H1 (cell line): ENCODE measurements around the gene DCANP1. TPM values are rescaled to one million over a fixed set of nuclear protein-coding genes. Genes with fewer than 3 reads are reported as not detected.

Experiments
- CTCF ChIA-PET: fragments of 300-600 bp; sonication (Branson Sonifier 250); formaldehyde crosslinking; loops from one replicate; lab custom pipeline; 2021; ENCODE audit not compliant: partially characterized antibody; lab: Charles Lee
- POLR2A ChIA-PET: fragments of 300-600 bp; sonication (Branson Sonifier 250); formaldehyde crosslinking; loops from one replicate; lab custom pipeline; 2021; ENCODE audit warnings: inconsistent platforms; ENCODE audit not compliant: partially characterized antibody; lab: Charles Lee
- DNase-seq, 2 experiments: peaks; one replicate each; pipeline versions ENCODE4 v3.0.0 to v3.0.0-alpha.2; 2010 to 2022; ENCODE audit warnings: low spot score in 2 of 2, low read depth in 1 of 2, mixed read lengths in 1 of 2
- FAIRE-seq: peaks from 2 replicates; lab custom pipeline; 2011; peaks lifted over from hg19 to GRCh38; lab: Jason Lieb, UNC
- H2AFZ ChIP-seq: 2 replicates; pipeline ENCODE4 v1.8.1; 2012; ENCODE audit warnings: low read length, inconsistent platforms
- H2AK5ac ChIP-seq: 2 replicates; pipeline ENCODE4 v1.6.1; 2013; ENCODE audit warnings: low read depth, low read length
- H2BK120ac ChIP-seq: replicated peaks from 2 replicates; pipeline ENCODE3; 2013; ENCODE audit warnings: low read depth, low read length, inconsistent platforms
- H2BK12ac ChIP-seq: 2 replicates; pipeline ENCODE4 v1.6.1; 2013; ENCODE audit warnings: low read depth, low read length
- H2BK15ac ChIP-seq: 2 replicates; pipeline ENCODE4 v1.6.1; 2013; ENCODE audit warnings: low read length
- H2BK20ac ChIP-seq: 2 replicates; pipeline ENCODE4 v1.6.1; 2013; ENCODE audit warnings: low read length
- H2BK5ac ChIP-seq: 2 replicates; pipeline ENCODE4 v1.6.1; 2013; ENCODE audit warnings: low read depth, low read length
- H3K14ac ChIP-seq: 2 replicates; pipeline ENCODE4 v1.6.1; 2013; ENCODE audit warnings: inconsistent platforms; ENCODE audit not compliant: insufficient read length
- H3K18ac ChIP-seq: 2 replicates; pipeline ENCODE4 v1.6.1; 2013; ENCODE audit warnings: low read length; ENCODE audit errors: extremely low read depth
- H3K23ac ChIP-seq: 2 replicates; pipeline ENCODE4 v1.6.1; 2013; ENCODE audit warnings: inconsistent platforms; ENCODE audit not compliant: insufficient read length
- H3K23me2 ChIP-seq: 2 replicates; pipeline ENCODE4 v1.6.1; 2013; ENCODE audit warnings: low read depth, low read length
- H3K27ac ChIP-seq: 2 replicates; pipeline ENCODE4 v1.6.1; 2011; ENCODE audit warnings: low read depth, low read length, inconsistent platforms
- H3K27me3 ChIP-seq, 4 experiments: replicated peaks in 1 of 4; 1 replicate in 1 of 4; 2 replicates in 3 of 4; pipeline versions ENCODE4 v1.6.1 to v1.8.1; 2011 to 2013; ENCODE audit warnings: low read length in 3 of 4, mild to moderate bottlenecking in 3 of 4, inconsistent platforms in 2 of 4, mixed read lengths in 2 of 4, moderate library complexity in 1 of 4; ENCODE audit not compliant: control insufficient read depth in 3 of 4, insufficient read depth in 3 of 4; ENCODE audit errors: extremely low read depth in 1 of 4
- H3K36me3 ChIP-seq, 4 experiments: 2 replicates each; pipeline versions ENCODE4 v1.6.1 to v1.8.1; 2011 to 2013; ENCODE audit warnings: mild to moderate bottlenecking in 4 of 4, low read length in 3 of 4, moderate library complexity in 2 of 4, control low read depth in 1 of 4, inconsistent platforms in 1 of 4; ENCODE audit not compliant: insufficient read depth in 4 of 4, control insufficient read depth in 2 of 4
- H3K4ac ChIP-seq: replicated peaks from 2 replicates; pipeline ENCODE3; 2013; ENCODE audit warnings: low read length, low read depth, mixed read lengths, inconsistent platforms; ENCODE audit not compliant: insufficient read length
- H3K4me1 ChIP-seq, 4 experiments: replicated peaks in 1 of 4; 1 replicate in 1 of 4; 2 replicates in 3 of 4; pipeline versions ENCODE4 v1.6.1 to v1.8.1; 2011 to 2013; ENCODE audit warnings: low read length in 3 of 4, inconsistent platforms in 2 of 4, mixed read lengths in 1 of 4; ENCODE audit not compliant: insufficient read depth in 4 of 4, control insufficient read depth in 3 of 4
- H3K4me2 ChIP-seq, 2 experiments: 2 replicates each; pipeline versions ENCODE4 v1.6.1 to v1.8.1; 2011 to 2013; ENCODE audit warnings: low read depth in 2 of 2, low read length in 2 of 2, control low read depth in 1 of 2, inconsistent platforms in 1 of 2, mild to moderate bottlenecking in 1 of 2; ENCODE audit not compliant: insufficient read depth in 1 of 2
- H3K4me3 ChIP-seq, 4 experiments: fragments of 200-600, 300-600 bp in 1 of 4; sonication (generic), shearing (Covaris generic), sonication (Bioruptor Twin) in 1 of 4; 2 replicates each; pipeline versions ENCODE4 v1.5.1 to v1.8.1; 2011 to 2016; ENCODE audit warnings: low read length in 4 of 4, low read depth in 3 of 4, control low read depth in 2 of 4, inconsistent platforms in 2 of 4, mild to moderate bottlenecking in 2 of 4, mixed read lengths in 1 of 4, moderate library complexity in 1 of 4; ENCODE audit not compliant: insufficient read depth in 2 of 4; ENCODE audit errors: extremely low read depth in 1 of 4
- H3K56ac ChIP-seq: replicated peaks from 2 replicates; pipeline ENCODE3; 2013; ENCODE audit warnings: low read depth, mild to moderate bottlenecking, mixed read lengths, low read length, inconsistent platforms; ENCODE audit not compliant: insufficient read length
- H3K79me1 ChIP-seq: 2 replicates; pipeline ENCODE4 v1.6.1; 2013; ENCODE audit warnings: low read depth, low read length, control low read depth
- H3K79me2 ChIP-seq, 2 experiments: 2 replicates each; pipeline versions ENCODE4 v1.6.1 to v1.8.1; 2012 to 2013; ENCODE audit warnings: low read length in 2 of 2, mild to moderate bottlenecking in 2 of 2, inconsistent platforms in 1 of 2; ENCODE audit not compliant: insufficient read depth in 2 of 2, control insufficient read depth in 1 of 2
- H3K9ac ChIP-seq, 4 experiments: replicated peaks in 1 of 4; 1 replicate in 1 of 4; 2 replicates in 3 of 4; pipeline versions ENCODE4 v1.6.1 to v1.8.1; 2011 to 2013; ENCODE audit warnings: low read depth in 3 of 4, low read length in 3 of 4, control low read depth in 2 of 4, mild to moderate bottlenecking in 2 of 4, moderate library complexity in 2 of 4, inconsistent platforms in 1 of 4; ENCODE audit errors: extremely low read depth in 1 of 4
- H3K9me3 ChIP-seq, 2 experiments: 2 replicates each; pipeline versions ENCODE4 v1.6.1 to v1.8.1; 2012 to 2013; ENCODE audit warnings: mild to moderate bottlenecking in 2 of 2, moderate library complexity in 2 of 2, control low read depth in 1 of 2, inconsistent platforms in 1 of 2, low read depth in 1 of 2, low read length in 1 of 2, mixed read lengths in 1 of 2; ENCODE audit not compliant: insufficient read depth in 2 of 2
- H4K20me1 ChIP-seq, 2 experiments: replicated peaks in 1 of 2; 2 replicates each; pipeline versions ENCODE3 to v1.8.1; 2011 to 2013; ENCODE audit warnings: inconsistent platforms in 2 of 2, low read length in 2 of 2, mild to moderate bottlenecking in 1 of 2; ENCODE audit not compliant: insufficient read depth in 2 of 2, control insufficient read depth in 1 of 2
- H4K5ac ChIP-seq: 2 replicates; pipeline ENCODE4 v1.6.1; 2013; ENCODE audit warnings: low read length, low read depth, mixed read lengths, inconsistent platforms; ENCODE audit not compliant: insufficient read length
- H4K8ac ChIP-seq: 2 replicates; pipeline ENCODE4 v1.8.0; 2013; ENCODE audit warnings: mild to moderate bottlenecking, moderate library complexity, low read length, inconsistent platforms; ENCODE audit not compliant: insufficient read depth; ENCODE audit errors: extremely low read depth
- H4K91ac ChIP-seq: replicated peaks from 2 replicates; pipeline ENCODE3; 2013; ENCODE audit warnings: low read length, mixed read lengths, inconsistent platforms; ENCODE audit not compliant: insufficient read length
- CTBP2 ChIP-seq: IDR thresholded peaks from 2 replicates; pipeline ENCODE4 v1.7.0; 2011; ENCODE audit warnings: borderline replicate concordance, mild to moderate bottlenecking, moderate library complexity, mixed read lengths, low read length; ENCODE audit not compliant: insufficient read depth, insufficient read length
- KDM1A ChIP-seq: fragments of 200-600, 300-600 bp; sonication (generic); IDR thresholded peaks from 2 replicates; pipeline ENCODE4 v1.7.1; 2016; ENCODE audit warnings: mild to moderate bottlenecking, low read length, borderline replicate concordance
- WGBS, 2 experiments: shearing (Covaris generic) in 1 of 2; methylation state at CpG; one replicate each; pipeline versions ENCODE4 v1.1.6 to v1.1.7; 2013 to 2015; ENCODE audit warnings: low lambda C conversion rate in 2 of 2, mixed read lengths in 2 of 2, inconsistent platforms in 1 of 2, low coverage in 1 of 2, missing lambda C conversion rate in 1 of 2; ENCODE audit not compliant: insufficient replicate concordance in 2 of 2, insufficient coverage in 1 of 2, insufficient read length in 1 of 2; ENCODE audit errors: extremely low coverage in 1 of 2, missing lambda C conversion rate in 1 of 2; 5-methylcytosine and 5-hydroxymethylcytosine counted together
- polyA plus RNA-seq, 7 experiments: library from polyadenylated mRNA; depleted of rRNA in 3 of 7; stranded (reverse) in 5 of 7; unstranded in 2 of 7; fragments of >200 nt in 5 of 7; fragments of 200-250 nt in 2 of 7; gene quantifications; 1 replicate in 5 of 7; 2 replicates in 1 of 7; 4 replicates in 1 of 7; pipeline versions ENCODE4 v1.2.1 to v1.2.3, GENCODE V29; 2011 to 2013; ENCODE audit warnings: missing spikeins in 2 of 7, mixed read lengths in 2 of 7
- total RNA-seq: library from RNA; stranded (reverse); fragmentation: NEBNext Ultra II Directional; extraction: Animal tissue kit (Norgen Biotek cat#: 25700); gene quantifications from 2 replicates; pipeline ENCODE4 v1.2.1, GENCODE V29; 2021

Gene DCANP1
- total and polyA plus RNA-seq, 2 of the 8 experiments (the other 6 are each of a cell fraction or from before 2014, with no cell fraction given), result not detected

GRCh38 chr5:135435467-135436330 lies 11.4 kb downstream of the DCANP1 start:
- Histone ChIP-seq H4K5ac (no peak overlapping the region), H3K18ac (no peak overlapping the region), H3K4me1 (no peaks in the 10 kb centered on the region; a peak in 1 of 7 replicates), H3K23me2 (no peaks in the 10 kb centered on the region), H3K79me2 (no peaks in the 10 kb centered on the region), H4K91ac (no peak overlapping the region), H3K56ac (no peak overlapping the region), H2BK5ac (no peak overlapping the region), H3K14ac (no peak overlapping the region), H3K9me3 (no peaks in the 10 kb centered on the region), H2BK15ac (no peak overlapping the region), H3K9ac (no peak overlapping the region), H3K36me3 (no peaks in the 10 kb centered on the region), H2AFZ (no peak overlapping the region), H3K4me2 (no peak overlapping the region), H3K79me1 (no peaks in the 10 kb centered on the region), H2BK120ac (no peak overlapping the region), H3K27me3 (no peaks in the 10 kb centered on the region), H3K4me3 (no peak overlapping the region), H4K20me1 (no peaks in the 10 kb centered on the region), H4K8ac (no peak overlapping the region), H3K27ac (no peak overlapping the region), H3K4ac (no peak overlapping the region), H2BK12ac (no peak overlapping the region), H2AK5ac (no peak overlapping the region), H3K23ac (no peak overlapping the region), H2BK20ac (no peak overlapping the region)
- FAIRE-seq, result no peak
- 87% methylated on average over 9 of the region's 9 CpGs; no CpG with 5 or more reads in 1 of the 2 experiments for WGBS, 2 experiments
- no peak for TF ChIP-seq CTBP2
- TF ChIP-seq KDM1A, result peak; percentile 75; the same call in 1 of the 2 replicates
- ChIA-PET CTCF (interaction anchor here (0.9 to 19.4 kb wide), 10 partner anchors 10 to 315 kb away, joined by 3 to 264 read pairs (median 5); no protein-coding TSS in a partner anchor), POLR2A (interaction anchor here (0.8 kb wide), 1 partner anchor 12 kb away, joined by 3 read pairs; no protein-coding TSS in a partner anchor)
- DNase-seq, result peak in 1 of 2 experiments; percentile 33
